22Rv1 (cell line): ENCODE data around the gene PNPLA3.
A peak's percentile ranks its signal among the peaks of the same experiment; 100 is the strongest.

Experiments used
- H3K27ac ChIP-seq: fragments of 450-650 bp; 2 replicates; pipeline ENCODE4 v1.5.1; 2017
- CTCF ChIP-seq: fragments of 450-650 bp; IDR thresholded peaks from 2 replicates; pipeline ENCODE4 v1.5.1; 2017; ENCODE audit warnings: mild to moderate bottlenecking
- ZFX ChIP-seq: fragments of 450-650 bp; IDR thresholded peaks from 2 replicates; pipeline ENCODE4 v1.6.1; 2017; ENCODE audit warnings: antibody characterized with exemption, borderline replicate concordance

Gene PNPLA3

GRCh38 chr22:43968614-43969013 lies 45.0 kb downstream of the PNPLA3 start:
- TF ChIP-seq CTCF (no peak), ZFX (no peak)
- H3K27ac ChIP-seq = no peak overlapping the region

- TF ChIP-seq ZFX (no peak), CTCF (no peak)
- no peak overlapping the region; the same call in 1 of the 2 replicates for H3K27ac ChIP-seq
Measured at GRCh38 chr22:43969021-43969878, 45.6 kb downstream of the PNPLA3 start.

- H3K27ac ChIP-seq = peak overlapping the region; percentile 18; the same call in 1 of the 2 replicates
- TF ChIP-seq ZFX (no peak), CTCF (no peak)
Measured at GRCh38 chr22:43969989-43970755, 46.6 kb downstream of the PNPLA3 start.

GRCh38 chr22:43971112-43971511 lies 47.5 kb downstream of the PNPLA3 start:
- TF ChIP-seq ZFX (no peak), CTCF (no peak)
- H3K27ac ChIP-seq = no peak overlapping the region

- no peak for TF ChIP-seq ZFX
- no peak for TF ChIP-seq CTCF
- H3K27ac ChIP-seq = no peak overlapping the region
Measured at GRCh38 chr22:43972931-43973462, 49.4 kb downstream of the PNPLA3 start.

GRCh38 chr22:43974028-43974545 lies 50.5 kb downstream of the PNPLA3 start:
- TF ChIP-seq CTCF = no peak
- no peak for TF ChIP-seq ZFX
- no peak overlapping the region for H3K27ac ChIP-seq
